GM12878 (cell line): ENCODE results near the gene REEP2. TPM values are rescaled to one million over a fixed set of nuclear protein-coding genes. Genes with fewer than 3 reads are reported as not detected.

Source experiments
- ATAC-seq: fragments of 200-7000 bp; cut with Tn5 transposase; 3 replicates; pipeline ENCODE4 v1.9.1; 2020; ENCODE audit warnings: mild to moderate bottlenecking, moderate library complexity
- BruUV-seq: library from RNA; stranded (reverse); fragments of 400-500 nt; replicated peaks from 2 replicates; lab custom pipeline; 2021; lab: Mats Ljungman, UMichigan
- CTCF ChIA-PET: fragments of 300-600 bp; sonication (Branson Sonifier 250); formaldehyde crosslinking; extraction: SDS; loops from one replicate; lab custom pipeline; 2021; ENCODE audit warnings: inconsistent platforms; lab: Yijun Ruan, JAX
- POLR2A ChIA-PET: fragments of 350-600 bp; formaldehyde crosslinking; extraction: SDS; loops from one replicate; lab custom pipeline; 2021; ENCODE audit warnings: inconsistent platforms; lab: Charles Lee
- RAD21 ChIA-PET: fragments of 300-600 bp; sonication (Branson Sonifier 250); formaldehyde crosslinking; loops from one replicate; lab custom pipeline; 2023; ENCODE audit warnings: antibody characterized with exemption; ENCODE audit not compliant: unreplicated experiment; lab: Charles Lee
- SMC1A ChIA-PET: fragments of 300-600 bp; sonication (Branson Sonifier 250); formaldehyde crosslinking; loops from one replicate; lab custom pipeline; 2023; ENCODE audit not compliant: unreplicated experiment, uncharacterized antibody; lab: Charles Lee
- DNase-seq: peaks from one replicate; pipeline ENCODE4 v3.0.0-alpha.2; 2011; ENCODE audit warnings: low read depth, low spot score
- FAIRE-seq: peaks from 3 replicates; lab custom pipeline; 2011; peaks lifted over from hg19 to GRCh38; lab: Jason Lieb, UNC
- H2AFZ ChIP-seq: 2 replicates; pipeline ENCODE4 v1.6.0; 2011; ENCODE audit warnings: low read depth, low read length, control low read depth; ENCODE audit not compliant: control insufficient read depth
- H3K27ac ChIP-seq: 2 replicates; pipeline ENCODE4 v1.5.1; 2011; ENCODE audit warnings: control low read depth; ENCODE audit not compliant: control insufficient read depth, insufficient read depth
- H3K27me3 ChIP-seq, 2 experiments: replicated peaks in 1 of 2; 2 replicates each; pipeline versions ENCODE4 v1.6.0 to v1.6.1; 2011; ENCODE audit warnings: low read length in 1 of 2; ENCODE audit not compliant: control insufficient read depth in 2 of 2, insufficient read depth in 2 of 2
- H3K36me3 ChIP-seq, 2 experiments: 2 replicates each; pipeline ENCODE4 v1.5.1; 2011; ENCODE audit warnings: low read length in 1 of 2; ENCODE audit not compliant: control insufficient read depth in 2 of 2, insufficient read depth in 2 of 2
- H3K4me1 ChIP-seq: 2 replicates; pipeline ENCODE4 v1.6.1; 2011; ENCODE audit warnings: mild to moderate bottlenecking, low read length, moderate library complexity, mixed read lengths; ENCODE audit not compliant: control insufficient read depth, insufficient read depth
- H3K4me2 ChIP-seq: 2 replicates; pipeline ENCODE4 v1.6.0; 2011; ENCODE audit warnings: control low read depth; ENCODE audit not compliant: control insufficient read depth, insufficient read depth
- H3K4me3 ChIP-seq: fragments of 200-600 bp; sonication (generic); 2 replicates; pipeline ENCODE4 v1.5.1; 2016
- H3K79me2 ChIP-seq: 2 replicates; pipeline ENCODE4 v1.6.0; 2011; ENCODE audit warnings: low read length; ENCODE audit not compliant: control insufficient read depth, insufficient read depth
- H3K9ac ChIP-seq: 2 replicates; pipeline ENCODE4 v1.8.0; 2011; ENCODE audit warnings: low read length, control low read depth, mixed read lengths; ENCODE audit not compliant: control insufficient read depth, insufficient read depth
- H3K9me3 ChIP-seq: replicated peaks from 3 replicates; pipeline ENCODE4 v1.5.1; 2011; ENCODE audit warnings: mild to moderate bottlenecking, low read length; ENCODE audit not compliant: control insufficient read depth, insufficient read depth
- H4K20me1 ChIP-seq: 2 replicates; pipeline ENCODE4 v1.6.0; 2011; ENCODE audit not compliant: control insufficient read depth, insufficient read depth
- CUX1 ChIP-seq: IDR thresholded peaks from 2 replicates; pipeline ENCODE4 v1.6.1; 2012; ENCODE audit warnings: improper control_type of control experiment, low read depth, low read length; ENCODE audit not compliant: insufficient replicate concordance
- E2F8 ChIP-seq: fragments of 450-650 bp; IDR thresholded peaks from 2 replicates; pipeline ENCODE4 v1.6.1; 2018; ENCODE audit warnings: mild to moderate bottlenecking, low read depth, moderate library complexity; ENCODE audit not compliant: partially characterized antibody
- GATAD2B ChIP-seq: fragments of 450-650 bp; conservative IDR thresholded peaks from 2 replicates; pipeline ENCODE4 v1.6.1; 2017; ENCODE audit warnings: low read depth, mild to moderate bottlenecking, moderate library complexity
- KLF5 ChIP-seq: fragments of 450-650 bp; IDR thresholded peaks from 2 replicates; pipeline ENCODE4 v1.6.1; 2014; ENCODE audit warnings: mild to moderate bottlenecking; ENCODE audit not compliant: partially characterized antibody
- POLR2AphosphoS5 ChIP-seq: IDR thresholded peaks from 2 replicates; pipeline ENCODE4 v1.6.1; 2011; ENCODE audit warnings: mild to moderate bottlenecking, low read length, inconsistent platforms
- RB1 ChIP-seq: fragments of 450-650 bp; formaldehyde crosslinking; IDR thresholded peaks from 2 replicates; pipeline ENCODE4 v1.6.1; 2017; ENCODE audit warnings: mild to moderate bottlenecking, borderline replicate concordance
- RELB ChIP-seq: fragments of 450-650 bp; IDR thresholded peaks from 2 replicates; pipeline ENCODE4 v1.6.1; 2017; ENCODE audit warnings: low read depth, mild to moderate bottlenecking, moderate library complexity
- SMAD5 ChIP-seq: IDR thresholded peaks from 2 replicates; pipeline ENCODE4 v1.6.1; 2016; ENCODE audit warnings: antibody characterized with exemption, low read depth
- SMARCA5 ChIP-seq: fragments of 450-650 bp; IDR thresholded peaks from 2 replicates; pipeline ENCODE4 v1.6.1; 2017; ENCODE audit warnings: mild to moderate bottlenecking
- SMC3 ChIP-seq: IDR thresholded peaks from 2 replicates; pipeline ENCODE4 v1.6.1; 2011; ENCODE audit warnings: low read length, improper control_type of control experiment, borderline replicate concordance
- TAF1 ChIP-seq: IDR thresholded peaks from 2 replicates; pipeline ENCODE4 v1.6.1; 2011; ENCODE audit warnings: mild to moderate bottlenecking, low read depth, low read length, borderline replicate concordance
- WGBS: methylation state at CpG from one replicate; pipeline ENCODE4 v1.1.6; 2016; ENCODE audit warnings: low lambda C conversion rate; ENCODE audit not compliant: insufficient replicate concordance, insufficient coverage; ENCODE audit errors: missing lambda C conversion rate; 5-methylcytosine and 5-hydroxymethylcytosine counted together
- in situ Hi-C: fragments of 300-500 bp; cut with MboI; formaldehyde crosslinking; loops from 9 replicates; pipeline ENCODE4 v1.14.3; 2018; ENCODE audit warnings: mixed read lengths
- intact Hi-C: fragments of 100-400 bp; cut with micrococcal nuclease; formaldehyde crosslinking; loops from one replicate; pipeline ENCODE4 v1.14.2; 2022; ENCODE audit not compliant: unreplicated experiment
- polyA plus RNA-seq, 11 experiments: library from polyadenylated mRNA; depleted of rRNA in 4 of 11; unstranded in 6 of 11; stranded (reverse) in 5 of 11; fragments of >200 nt; fragmentation: Nextera tagmentation in 4 of 11; fragmentation: Illumina TruSeq in 1 of 11; extraction: Ambion mirVana in 4 of 11; extraction: Trizol in 1 of 11; gene quantifications; 1 replicate in 1 of 11; 2 replicates in 10 of 11; pipeline versions ENCODE4 v1.2.1 to v1.2.3, GENCODE V29; 2011 to 2016; ENCODE audit warnings: inconsistent platforms in 2 of 11, missing spikeins in 2 of 11, low read depth in 1 of 11
- total RNA-seq, 4 experiments: library from RNA; depleted of rRNA in 3 of 4; stranded (reverse); fragments of >200 nt in 3 of 4; fragmentation: Illumina TruSeq in 1 of 4; extraction: Trizol in 1 of 4; gene quantifications; 2 replicates each; pipeline versions ENCODE4 v1.2.1 to v1.2.3, GENCODE V29; 2013 to 2021

Gene REEP2
- total and polyA plus RNA-seq, 10 of the 15 experiments (the other 5 are each of a cell fraction or from before 2014, with no cell fraction given): 0.10 to 3.1 (median 2.0) TPM

GRCh38 chr5:138445547-138446271 is 6.9 kb downstream of the REEP2 start:
- H4K20me1 ChIP-seq: no peaks in the 10 kb centered on the region
- ChIA-PET RAD21 (no interaction called here), POLR2A (no interaction called here), SMC1A (no interaction called here), CTCF (interaction anchor here (0.9 to 1.0 kb wide), 2 partner anchors 54 to 58 kb away, joined by 4 read pairs; no protein-coding TSS in a partner anchor)
- H3K27me3 ChIP-seq: no peaks in the 10 kb centered on the region
- H3K79me2 ChIP-seq: no peaks in the 10 kb centered on the region
- ATAC-seq (no peak), FAIRE-seq (no peak), DNase-seq (no peak)
- H3K4me2 ChIP-seq: no peak overlapping the region
- no TSS peak for BruUV-seq
- no peak overlapping the region for H2AFZ ChIP-seq
- H3K4me1 ChIP-seq: peaks cover 4% of the 10 kb centered on the region; the same call in 1 of the 2 replicates
- in situ Hi-C loops (no loop called here), intact Hi-C loops (no loop called here)
- H3K9me3 ChIP-seq: no peaks in the 10 kb centered on the region
- 50% methylated on average over 18 of the region's 18 CpGs for WGBS
- H3K4me3 ChIP-seq: no peak overlapping the region
- H3K36me3 ChIP-seq: no peaks in the 10 kb centered on the region
- no peak overlapping the region for H3K27ac ChIP-seq
- H3K9ac ChIP-seq: no peak overlapping the region
- TF ChIP-seq SMC3: no peak
- TF ChIP-seq SMAD5: no peak
- TF ChIP-seq POLR2AphosphoS5: no peak
- no peak for TF ChIP-seq SMARCA5
- TF ChIP-seq CUX1: no peak
- no peak for TF ChIP-seq RB1
- no peak for TF ChIP-seq KLF5
- no peak for TF ChIP-seq E2F8
- no peak for TF ChIP-seq RELB
- no peak for TF ChIP-seq TAF1
- TF ChIP-seq GATAD2B: no peak
